GM12878 (cell line): Measurements from ENCODE around the gene POU3F2. TPM values are rescaled to one million over a fixed set of nuclear protein-coding genes. Genes with fewer than 3 reads are reported as not detected.

ENCODE experiments used
- ATAC-seq: fragments of 200-7000 bp; cut with Tn5 transposase; 3 replicates; pipeline ENCODE4 v1.9.1; 2020; ENCODE audit warnings: mild to moderate bottlenecking, moderate library complexity
- BruUV-seq: library from RNA; stranded (reverse); fragments of 400-500 nt; replicated peaks from 2 replicates; lab custom pipeline; 2021; lab: Mats Ljungman, UMichigan
- CTCF ChIA-PET: fragments of 300-600 bp; sonication (Branson Sonifier 250); formaldehyde crosslinking; extraction: SDS; loops from one replicate; lab custom pipeline; 2021; ENCODE audit warnings: inconsistent platforms; lab: Yijun Ruan, JAX
- POLR2A ChIA-PET: fragments of 350-600 bp; formaldehyde crosslinking; extraction: SDS; loops from one replicate; lab custom pipeline; 2021; ENCODE audit warnings: inconsistent platforms; lab: Charles Lee
- RAD21 ChIA-PET: fragments of 300-600 bp; sonication (Branson Sonifier 250); formaldehyde crosslinking; loops from one replicate; lab custom pipeline; 2023; ENCODE audit warnings: antibody characterized with exemption; ENCODE audit not compliant: unreplicated experiment; lab: Charles Lee
- SMC1A ChIA-PET: fragments of 300-600 bp; sonication (Branson Sonifier 250); formaldehyde crosslinking; loops from one replicate; lab custom pipeline; 2023; ENCODE audit not compliant: unreplicated experiment, uncharacterized antibody; lab: Charles Lee
- DNase-seq: peaks from one replicate; pipeline ENCODE4 v3.0.0-alpha.2; 2011; ENCODE audit warnings: low read depth, low spot score
- FAIRE-seq: peaks from 3 replicates; lab custom pipeline; 2011; peaks lifted over from hg19 to GRCh38; lab: Jason Lieb, UNC
- H2AFZ ChIP-seq: 2 replicates; pipeline ENCODE4 v1.6.0; 2011; ENCODE audit warnings: low read depth, low read length, control low read depth; ENCODE audit not compliant: control insufficient read depth
- H3K27ac ChIP-seq: 2 replicates; pipeline ENCODE4 v1.5.1; 2011; ENCODE audit warnings: control low read depth; ENCODE audit not compliant: control insufficient read depth, insufficient read depth
- H3K27me3 ChIP-seq, 2 experiments: replicated peaks in 1 of 2; 2 replicates each; pipeline versions ENCODE4 v1.6.0 to v1.6.1; 2011; ENCODE audit warnings: low read length in 1 of 2; ENCODE audit not compliant: control insufficient read depth in 2 of 2, insufficient read depth in 2 of 2
- H3K36me3 ChIP-seq, 2 experiments: 2 replicates each; pipeline ENCODE4 v1.5.1; 2011; ENCODE audit warnings: low read length in 1 of 2; ENCODE audit not compliant: control insufficient read depth in 2 of 2, insufficient read depth in 2 of 2
- H3K4me1 ChIP-seq: 2 replicates; pipeline ENCODE4 v1.6.1; 2011; ENCODE audit warnings: mild to moderate bottlenecking, low read length, moderate library complexity, mixed read lengths; ENCODE audit not compliant: control insufficient read depth, insufficient read depth
- H3K4me2 ChIP-seq: 2 replicates; pipeline ENCODE4 v1.6.0; 2011; ENCODE audit warnings: control low read depth; ENCODE audit not compliant: control insufficient read depth, insufficient read depth
- H3K4me3 ChIP-seq: fragments of 200-600 bp; sonication (generic); 2 replicates; pipeline ENCODE4 v1.5.1; 2016
- H3K79me2 ChIP-seq: 2 replicates; pipeline ENCODE4 v1.6.0; 2011; ENCODE audit warnings: low read length; ENCODE audit not compliant: control insufficient read depth, insufficient read depth
- H3K9ac ChIP-seq: 2 replicates; pipeline ENCODE4 v1.8.0; 2011; ENCODE audit warnings: low read length, control low read depth, mixed read lengths; ENCODE audit not compliant: control insufficient read depth, insufficient read depth
- H3K9me3 ChIP-seq: replicated peaks from 3 replicates; pipeline ENCODE4 v1.5.1; 2011; ENCODE audit warnings: mild to moderate bottlenecking, low read length; ENCODE audit not compliant: control insufficient read depth, insufficient read depth
- H4K20me1 ChIP-seq: 2 replicates; pipeline ENCODE4 v1.6.0; 2011; ENCODE audit not compliant: control insufficient read depth, insufficient read depth
- CBX3 ChIP-seq: fragments of 200-600 bp; sonication (generic); IDR thresholded peaks from 2 replicates; pipeline ENCODE4 v1.6.1; 2016; ENCODE audit warnings: low read depth, borderline replicate concordance
- HCFC1 ChIP-seq: fragments of 150-350 bp; IDR thresholded peaks from 2 replicates; pipeline ENCODE4 v1.6.1; 2014; ENCODE audit warnings: low read length
- JUNB ChIP-seq: IDR thresholded peaks from 2 replicates; pipeline ENCODE4 v1.6.1; 2016; ENCODE audit warnings: antibody characterized with exemption, mild to moderate bottlenecking
- KAT2A ChIP-seq: conservative IDR thresholded peaks from 2 replicates; pipeline ENCODE4 v1.6.1; 2011; ENCODE audit warnings: low read depth, low read length; ENCODE audit not compliant: control insufficient read depth
- MAX ChIP-seq: IDR thresholded peaks from 2 replicates; pipeline ENCODE4 v1.6.1; 2012; ENCODE audit warnings: low read depth, low read length, improper control_type of control experiment
- NRF1 ChIP-seq: conservative IDR thresholded peaks from 2 replicates; pipeline ENCODE4 v1.6.1; 2011; ENCODE audit warnings: mild to moderate bottlenecking, low read depth, low read length, improper control_type of control experiment
- PBX3 ChIP-seq: IDR thresholded peaks from 2 replicates; pipeline ENCODE4 v1.6.1; 2011; ENCODE audit warnings: mild to moderate bottlenecking, low read depth, low read length, moderate library complexity; ENCODE audit not compliant: insufficient replicate concordance
- SIX5 ChIP-seq: IDR thresholded peaks from 2 replicates; pipeline ENCODE4 v1.6.1; 2011; ENCODE audit warnings: mild to moderate bottlenecking, low read depth, low read length, moderate library complexity; ENCODE audit not compliant: severe bottlenecking
- SUZ12 ChIP-seq: fragments of 200-600 bp; sonication (generic); IDR thresholded peaks from one replicate; pipeline ENCODE4 v1.6.1; 2018; ENCODE audit warnings: antibody characterized with exemption, mild to moderate bottlenecking; ENCODE audit not compliant: unreplicated experiment
- ZZZ3 ChIP-seq: IDR thresholded peaks from 2 replicates; pipeline ENCODE4 v1.6.1; 2011; ENCODE audit warnings: low read depth; ENCODE audit not compliant: control insufficient read depth, insufficient read length
- WGBS: methylation state at CpG from one replicate; pipeline ENCODE4 v1.1.6; 2016; ENCODE audit warnings: low lambda C conversion rate; ENCODE audit not compliant: insufficient replicate concordance, insufficient coverage; ENCODE audit errors: missing lambda C conversion rate; 5-methylcytosine and 5-hydroxymethylcytosine counted together
- in situ Hi-C: fragments of 300-500 bp; cut with MboI; formaldehyde crosslinking; loops from 9 replicates; pipeline ENCODE4 v1.14.3; 2018; ENCODE audit warnings: mixed read lengths
- intact Hi-C: fragments of 100-400 bp; cut with micrococcal nuclease; formaldehyde crosslinking; loops from one replicate; pipeline ENCODE4 v1.14.2; 2022; ENCODE audit not compliant: unreplicated experiment
- polyA plus RNA-seq, 11 experiments: library from polyadenylated mRNA; depleted of rRNA in 4 of 11; unstranded in 6 of 11; stranded (reverse) in 5 of 11; fragments of >200 nt; fragmentation: Nextera tagmentation in 4 of 11; fragmentation: Illumina TruSeq in 1 of 11; extraction: Ambion mirVana in 4 of 11; extraction: Trizol in 1 of 11; gene quantifications; 1 replicate in 1 of 11; 2 replicates in 10 of 11; pipeline versions ENCODE4 v1.2.1 to v1.2.3, GENCODE V29; 2011 to 2016; ENCODE audit warnings: inconsistent platforms in 2 of 11, missing spikeins in 2 of 11, low read depth in 1 of 11
- total RNA-seq, 4 experiments: library from RNA; depleted of rRNA in 3 of 4; stranded (reverse); fragments of >200 nt in 3 of 4; fragmentation: Illumina TruSeq in 1 of 4; extraction: Trizol in 1 of 4; gene quantifications; 2 replicates each; pipeline versions ENCODE4 v1.2.1 to v1.2.3, GENCODE V29; 2013 to 2021

POU3F2 gene
- total and polyA plus RNA-seq, 10 of the 15 experiments (the other 5 are each of a cell fraction or from before 2014, with no cell fraction given) = not detected

DNA sequence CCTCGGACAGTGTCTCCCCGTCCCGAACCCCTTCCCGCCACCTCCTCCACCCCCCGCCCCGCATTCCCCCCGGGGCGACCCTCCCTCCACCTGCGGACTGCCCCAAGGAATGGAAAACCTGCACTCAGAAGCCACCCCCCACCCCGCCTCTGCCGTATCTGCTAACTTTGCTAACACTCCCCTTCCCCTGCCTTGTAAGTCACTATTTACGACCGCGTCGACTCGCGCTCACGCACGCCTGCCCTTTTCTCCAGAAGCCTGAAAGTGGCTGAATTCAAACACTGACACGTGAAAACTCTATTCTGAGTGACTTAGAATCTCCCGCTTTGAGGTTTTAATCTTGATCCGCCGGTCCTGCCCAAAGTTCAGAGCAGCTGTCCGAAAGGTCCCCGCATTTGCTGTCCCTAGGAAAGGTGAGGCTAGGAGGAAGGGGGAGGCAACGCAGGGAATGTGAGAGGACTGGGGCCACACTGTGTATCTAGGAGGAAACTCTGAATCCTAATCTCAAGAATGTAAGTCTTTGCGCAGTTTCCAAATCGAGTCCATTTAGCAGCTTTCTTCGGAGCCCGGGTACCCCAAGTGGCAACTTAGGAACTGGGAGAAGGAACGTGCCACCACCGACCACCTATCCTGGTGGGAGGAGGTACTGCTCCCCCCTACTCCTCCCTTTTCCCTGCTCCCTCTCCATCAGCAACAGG, 9.3 kb upstream of the POU3F2 start (continued):
- TF ChIP-seq ZZZ3 (no peak), HCFC1 (no peak), SIX5 (no peak), CBX3 (no peak)

- in situ Hi-C loops = no loop called here
- no peak overlapping the region for H3K4me2 ChIP-seq
- TF ChIP-seq MAX = no peak
- TF ChIP-seq SUZ12 = no peak
- TF ChIP-seq NRF1 = no peak
- TF ChIP-seq JUNB = no peak
- TF ChIP-seq KAT2A = no peak
- TF ChIP-seq PBX3 = no peak
- no peaks in the 10 kb centered on the region for H3K9me3 ChIP-seq
- no peaks in the 10 kb centered on the region for H3K79me2 ChIP-seq
- 19% methylated on average over 19 of the region's 19 CpGs for WGBS
- BruUV-seq = no TSS peak
- FAIRE-seq (no peak), ATAC-seq (no peak), DNase-seq (no peak)
- peaks cover 10 to 24% of the 10 kb centered on the region in 2 experiments for H3K27me3 ChIP-seq
- ChIA-PET POLR2A (no interaction called here), SMC1A (no interaction called here), CTCF (no interaction called here), RAD21 (no interaction called here)
- no peak overlapping the region for H3K9ac ChIP-seq
- intact Hi-C loops = no loop called here
- no peaks in the 10 kb centered on the region for H3K36me3 ChIP-seq
- H3K27ac ChIP-seq = no peak overlapping the region
- H4K20me1 ChIP-seq = no peaks in the 10 kb centered on the region
- H3K4me1 ChIP-seq = no peaks in the 10 kb centered on the region
- no peak overlapping the region for H2AFZ ChIP-seq
- no peak overlapping the region for H3K4me3 ChIP-seq
These were observed 8.7 kb upstream of the POU3F2 start for GRCh38 chr6:98825600-98826230.
